Mesangial cell (primary cell): ENCODE data around the gene ETNK2. TPM values are rescaled to one million over a fixed set of nuclear protein-coding genes. Genes with fewer than 3 reads are reported as not detected.

Source experiments
- total RNA-seq: library from RNA; depleted of rRNA; stranded (reverse); fragments of >200 nt; gene quantifications from 2 replicates; pipeline ENCODE4 v1.2.3, GENCODE V29; 2015

ETNK2 gene
- 9.8 and 19.3 TPM in 2 replicates for total RNA-seq

DNA sequence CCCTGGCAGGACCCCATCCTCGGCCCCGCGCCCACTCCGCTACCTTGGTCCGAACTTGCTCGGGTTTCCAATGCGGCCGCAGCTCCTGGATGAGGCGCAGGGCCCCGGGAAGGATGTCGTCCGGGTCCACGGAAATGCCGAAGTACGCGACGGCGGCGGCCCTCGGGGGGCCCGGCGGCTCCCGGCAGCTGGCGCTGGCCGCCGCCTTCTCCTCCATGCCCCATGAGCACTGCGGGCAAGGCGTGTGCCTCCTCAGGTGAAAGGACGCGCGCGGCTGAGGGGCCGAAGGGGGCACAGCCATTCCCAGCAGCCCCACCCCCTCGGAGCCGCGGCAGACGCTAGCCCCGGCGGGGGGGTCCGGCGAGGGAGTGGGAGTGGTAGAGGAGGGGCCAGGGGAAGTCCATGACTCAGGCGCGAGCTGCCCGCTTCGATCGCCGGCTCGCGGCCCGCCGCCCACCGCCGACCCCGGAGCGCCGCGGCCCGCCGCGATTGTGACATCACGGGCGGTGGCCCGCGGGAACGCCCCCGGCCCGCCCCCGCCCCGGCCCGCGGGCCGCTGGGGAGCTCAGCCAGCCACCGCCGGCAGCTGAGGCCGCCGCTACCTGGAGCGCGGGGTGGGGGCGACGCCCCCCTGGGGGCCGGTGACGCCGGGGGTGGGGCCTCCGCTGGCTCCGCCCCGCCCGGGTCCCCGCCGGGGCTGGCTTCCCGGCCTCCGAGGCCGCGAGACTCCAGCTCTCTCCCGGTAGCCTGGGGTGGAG, at the start of gene ETNK2:
Gene ETNK2 (minus strand): TSS at position 493 of the 758 bp plus-strand sequence. CDS start 192 bp downstream, at position 301.

GRCh38 chr1:204196068-204196795, 44.4 kb upstream of the ETNK2 start, which contains the start of gene KISS1:
TSS of gene KISS1 (minus strand) at chr1:204196491. CDS start at chr1:204192876, 3,615 bp downstream.

GRCh38 chr1:204166219-204166618, 14.4 kb upstream of the ETNK2 start, which contains the start of gene REN:
TSS of gene REN (minus strand) at chr1:204166337. CDS start at chr1:204166293, 44 bp downstream.

Other genes with a start within 250 kb of the ETNK2 start
- gene SOX13, start 78.9 kb downstream of the ETNK2 start, total RNA-seq = 3.6 and 6.3 TPM in 2 replicates
- gene REN, start 14.3 kb upstream of the ETNK2 start, total RNA-seq = 0.13 TPM in 1 of 2 replicates, not detected in the other
- 0.49 and 2.3 TPM in 2 replicates for gene KISS1, start 44.4 kb upstream of the ETNK2 start, total RNA-seq
- gene GOLT1A, start 61.9 kb upstream of the ETNK2 start, total RNA-seq = 0.38 TPM in 1 of 2 replicates, not detected in the other
- gene PLEKHA6, start 207.9 kb upstream of the ETNK2 start, total RNA-seq = 8.6 and 16.6 TPM in 2 replicates